ENCODE results near the gene MFSD8. TPM values are rescaled to one million over a fixed set of nuclear protein-coding genes. Genes with fewer than 3 reads are reported as not detected.
A peak's percentile ranks its signal among the peaks of the same experiment; 100 is the strongest.

Gene MFSD8
- total RNA-seq, 1 experiment from 2014 or later = 24.0 TPM

- Histone ChIP-seq H3K79me1 (ENCODE audit: insufficient read depth, low read depth, low read length, poor library complexity, severe bottlenecking) (no peaks in the 10 kb centered on the region), H2BK12ac (ENCODE audit: insufficient read length, low read depth, low read length) (no peak within 1 kb of the TSS), H4K5ac (ENCODE audit: insufficient read length, low read depth, low read length) (peak within 1 kb of the TSS; percentile 93), H2BK120ac (ENCODE audit: low read depth, low read length, poor library complexity, severe bottlenecking) (peak within 1 kb of the TSS; percentile 89), H2BK15ac (ENCODE audit: low read depth, low read length) (peak within 1 kb of the TSS; percentile 55; the same call in 1 of the 2 replicates), H4K8ac (replicated peaks; ENCODE audit: insufficient read length, low read depth, low read length) (no peak within 1 kb of the TSS), H4K20me1 (ENCODE audit: control insufficient read depth, insufficient read depth, insufficient read length) (no peaks in the 10 kb centered on the region), H2BK5ac (ENCODE audit: insufficient read length, low read length) (peak within 1 kb of the TSS; percentile 68), H3T11ph (ENCODE audit: low read length) (peak within 1 kb of the TSS; percentile 60), H3K23me2 (ENCODE audit: insufficient read length, low read depth, low read length, poor library complexity, severe bottlenecking) (no peaks in the 10 kb centered on the region), H2AFZ (ENCODE audit: low read length) (no peak within 1 kb of the TSS), H3K79me2 (ENCODE audit: insufficient read depth, low read length) (no peaks in the 10 kb centered on the region), H3K27me3 (ENCODE audit: insufficient read depth, low read length) (no peaks in the 10 kb centered on the region), H3K9ac (ENCODE audit: extremely low read depth, insufficient read length, low read length) (peak within 1 kb of the TSS; percentile 97), H3K23ac (ENCODE audit: insufficient read length, low read depth, low read length) (no peak within 1 kb of the TSS), H3K4ac (ENCODE audit: low read depth, low read length) (peak within 1 kb of the TSS; percentile 51; the same call in 1 of the 2 replicates), H3K56ac (ENCODE audit: insufficient read length, low read depth, low read length) (no peak within 1 kb of the TSS), H3K27ac (ENCODE audit: insufficient read length, low read depth, low read length) (peak within 1 kb of the TSS; percentile 75), H3K4me1 (ENCODE audit: insufficient read depth, low read length) (no peaks in the 10 kb centered on the region), H2AK5ac (ENCODE audit: insufficient read length, low read length) (no peak within 1 kb of the TSS), H3K9me3 (ENCODE audit: control insufficient read depth, low read depth, low read length) (no peaks in the 10 kb centered on the region), H2BK20ac (ENCODE audit: low read depth, low read length, poor library complexity, severe bottlenecking) (no peak within 1 kb of the TSS), H4K91ac (ENCODE audit: insufficient read length, low read depth, low read length) (no peak within 1 kb of the TSS), H3K18ac (ENCODE audit: insufficient read length, low read depth, low read length) (peak within 1 kb of the TSS; percentile 98), H3K14ac (ENCODE audit: insufficient read depth, low read length) (peak within 1 kb of the TSS; percentile 99), H3K4me2 (ENCODE audit: insufficient read depth, insufficient read length, low read length) (peak within 1 kb of the TSS; percentile 57)
- H3K27me3 Mint-ChIP-seq (ENCODE audit: low read depth) = no peaks in the 10 kb centered on the region; the same call in 1 of the 2 replicates
- peaks cover 9 to 18% of the 10 kb centered on the region in 2 experiments for H3K4me1 Mint-ChIP-seq
- H3K9me3 Mint-ChIP-seq = peaks cover 0 to 3% of the 10 kb centered on the region in 2 experiments; a peak in 2 of 5 replicates
- H3K27ac Mint-ChIP-seq = peak within 1 kb of the TSS; percentile 100
- no CpG with 5 or more reads among the region's 70 CpGs for WGBS (ENCODE audit: extremely low coverage, insufficient read length, low lambda C conversion rate)
- peaks cover 13 to 39% (median 32%) of the 10 kb centered on the region in 3 experiments for H3K36me3 Mint-ChIP-seq (ENCODE audit: insufficient read depth in 1 of 3, low read depth in 3 of 3)
- peak within 1 kb of the TSS; percentile 91 to 95 for H3K4me3 Mint-ChIP-seq
- TF ChIP-seq CTCF (conservative IDR thresholded peaks at IDR 0.05) = no peak
- peak; percentile 97 for DNase-seq
Observed at GRCh38 chr4:127880763-127881562, 84.0 kb downstream of the MFSD8 start, which contains the start of gene PLK4. PLK4 (plus strand) TSS chr4:127880893; CDS start chr4:127881135, 242 bp downstream.

All from H9 (cell line).